Measurements from ENCODE around the gene ACRBP.
A peak's percentile ranks its signal among the peaks of the same experiment; 100 is the strongest.

The ACRBP gene

DNA sequence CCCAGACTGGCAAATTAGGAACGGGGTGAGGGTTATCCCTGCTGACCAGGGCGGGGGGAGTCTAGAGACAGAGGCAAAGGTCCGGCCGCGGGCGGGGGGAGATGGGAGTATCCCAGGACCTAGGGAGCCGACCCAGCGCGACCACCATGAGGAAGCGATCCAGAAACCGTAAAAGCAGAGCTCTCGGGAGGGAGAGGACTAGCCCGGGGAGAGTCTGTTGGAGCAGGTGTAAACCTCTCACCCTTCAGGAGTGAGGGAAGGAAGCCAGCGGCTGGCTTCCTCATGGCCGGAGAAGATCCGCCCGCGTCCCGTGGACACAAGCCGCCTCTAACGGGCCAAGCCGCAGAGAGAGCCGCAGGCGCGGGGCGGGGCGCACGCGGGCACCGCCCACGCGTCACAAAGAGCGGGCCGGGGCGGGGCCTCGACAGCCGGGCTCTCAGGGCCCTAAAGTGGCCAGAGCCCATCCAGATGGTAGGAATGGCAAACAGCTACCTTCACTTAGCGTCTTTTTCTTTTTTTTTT is at the start of gene ACRBP:
Gene ACRBP (minus strand): TSS at position 350 of the 522 bp plus-strand sequence. CDS start 66 bp downstream, at position 284.
- no peak for DNase-seq (ENCODE audit: low spot score)

DNA sequence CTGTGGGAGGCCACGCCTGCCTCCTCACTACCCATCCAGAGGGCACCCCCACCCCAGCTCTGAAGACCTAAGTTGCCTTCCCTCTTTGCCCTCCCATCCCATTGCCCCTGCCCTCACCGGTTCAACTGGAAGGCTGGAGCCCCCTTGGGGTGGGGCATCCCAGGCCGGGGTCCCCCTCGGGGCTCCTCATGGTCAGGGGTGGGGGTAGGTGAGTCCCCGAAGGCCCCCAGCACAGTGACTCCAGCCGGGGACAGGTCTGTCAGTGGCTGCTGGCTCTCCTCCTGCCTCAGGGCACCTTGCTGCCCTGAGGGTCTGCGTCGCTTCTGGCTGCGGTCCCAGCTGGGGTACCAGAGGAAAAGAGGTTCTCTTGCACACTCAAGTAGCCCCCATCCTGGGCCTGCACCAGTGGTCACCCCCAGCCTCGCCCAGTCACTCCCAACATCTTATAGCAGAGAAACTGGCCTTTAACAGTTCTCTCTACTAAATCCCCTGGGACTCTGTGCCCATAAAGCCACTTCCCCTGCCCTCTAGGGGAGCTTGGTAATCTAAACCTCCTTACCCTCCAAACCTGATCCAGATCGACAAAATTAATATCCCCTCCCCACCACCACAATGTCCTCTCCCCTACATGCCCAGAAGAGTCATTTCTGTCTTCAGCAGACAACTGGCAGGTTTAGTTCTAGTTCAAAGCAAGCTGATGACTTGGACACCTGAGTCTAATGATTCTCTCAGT is 48.2 kb upstream of the ACRBP start:
- peak; percentile 50 for DNase-seq (ENCODE audit: low spot score)

DNA sequence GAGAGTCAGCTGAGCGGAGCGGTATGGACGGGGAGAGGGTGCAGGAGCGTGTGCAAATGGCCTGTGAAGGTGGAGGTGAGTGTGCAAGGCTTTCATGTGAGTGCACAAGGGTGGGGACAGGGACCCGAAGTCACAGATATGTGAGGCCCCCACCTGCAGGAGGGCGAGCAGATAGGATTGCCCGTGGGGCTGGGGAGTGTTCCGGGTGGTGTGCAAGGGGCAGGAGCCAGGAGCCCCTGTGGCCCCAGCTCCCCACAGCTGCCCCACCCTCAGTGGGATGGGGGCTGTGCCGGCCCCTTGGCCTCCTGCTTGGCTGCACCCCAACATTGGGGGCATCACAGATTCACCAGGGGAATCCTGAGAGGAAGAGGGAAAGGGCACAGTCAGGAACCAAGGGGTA is 47.5 kb upstream of the ACRBP start:
- DNase-seq (ENCODE audit: low spot score), result no peak

DNA sequence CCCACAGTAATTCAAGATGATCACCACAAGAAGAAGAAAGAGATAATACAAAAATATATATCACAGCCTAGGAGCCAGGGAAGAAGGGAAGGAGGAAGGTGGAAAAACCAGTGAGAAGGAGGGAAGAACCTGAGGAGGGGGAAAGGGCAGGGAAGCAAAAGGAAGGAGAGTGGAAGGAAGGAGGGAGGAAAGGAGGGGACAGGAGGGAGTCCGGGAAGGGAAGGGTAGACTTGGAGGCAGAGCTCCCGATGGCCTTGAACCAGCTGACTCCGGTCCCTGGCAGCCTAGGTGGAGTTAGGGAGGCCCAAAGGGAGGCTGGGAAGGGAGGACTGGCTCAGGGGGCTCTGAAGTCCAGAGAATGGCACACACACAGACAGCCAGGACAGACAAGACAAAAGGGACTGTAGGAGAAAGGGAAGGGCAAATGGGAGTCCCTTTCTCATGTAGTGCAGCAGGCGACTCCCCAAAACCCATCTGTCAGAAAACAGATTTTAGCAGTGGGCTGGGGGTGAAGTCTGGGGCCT is 46.7 kb upstream of the ACRBP start:
- DNase-seq (ENCODE audit: low spot score), result no peak

DNA sequence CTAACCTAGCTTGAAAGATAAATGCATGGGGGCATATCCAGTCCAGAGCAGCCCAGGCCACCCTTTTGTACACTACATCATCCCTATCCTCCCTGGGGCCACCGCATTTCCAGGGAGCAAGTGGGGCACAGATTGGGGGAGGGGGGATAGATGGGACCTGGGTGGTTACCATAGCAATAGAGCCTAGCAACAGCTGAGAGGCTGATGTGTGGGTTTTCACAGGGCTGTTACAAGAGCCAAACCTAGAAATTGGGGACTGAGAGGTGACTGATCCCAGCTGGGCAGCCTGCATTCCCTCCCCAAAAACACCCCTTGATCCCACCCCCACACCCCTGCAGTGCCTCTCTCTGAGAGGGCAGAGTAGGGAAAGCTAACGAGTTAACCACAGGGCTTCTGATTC is 45.7 kb upstream of the ACRBP start:
- no peak for DNase-seq (ENCODE audit: low spot score)

DNA sequence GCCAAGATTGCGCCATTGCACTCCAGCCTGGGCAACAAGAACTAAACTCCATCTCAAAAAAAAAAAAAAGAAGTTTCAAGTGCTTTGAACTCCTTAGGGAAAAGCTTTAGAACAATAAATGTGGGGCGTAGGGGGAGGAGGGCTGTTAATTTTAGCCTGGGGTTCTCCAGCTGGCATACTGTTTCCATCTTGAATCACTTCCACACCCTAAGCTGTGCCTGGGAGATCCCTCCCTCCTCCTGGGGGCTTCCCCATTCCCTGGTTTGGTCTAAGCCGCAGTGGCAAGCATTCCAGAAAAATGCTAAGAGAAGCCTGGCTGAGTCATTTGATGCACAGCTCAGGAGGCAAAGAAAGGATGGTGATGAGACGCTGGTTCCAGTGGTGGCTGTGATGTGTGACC is 44.2 kb upstream of the ACRBP start:
- DNase-seq (ENCODE audit: low spot score), result no peak

DNA sequence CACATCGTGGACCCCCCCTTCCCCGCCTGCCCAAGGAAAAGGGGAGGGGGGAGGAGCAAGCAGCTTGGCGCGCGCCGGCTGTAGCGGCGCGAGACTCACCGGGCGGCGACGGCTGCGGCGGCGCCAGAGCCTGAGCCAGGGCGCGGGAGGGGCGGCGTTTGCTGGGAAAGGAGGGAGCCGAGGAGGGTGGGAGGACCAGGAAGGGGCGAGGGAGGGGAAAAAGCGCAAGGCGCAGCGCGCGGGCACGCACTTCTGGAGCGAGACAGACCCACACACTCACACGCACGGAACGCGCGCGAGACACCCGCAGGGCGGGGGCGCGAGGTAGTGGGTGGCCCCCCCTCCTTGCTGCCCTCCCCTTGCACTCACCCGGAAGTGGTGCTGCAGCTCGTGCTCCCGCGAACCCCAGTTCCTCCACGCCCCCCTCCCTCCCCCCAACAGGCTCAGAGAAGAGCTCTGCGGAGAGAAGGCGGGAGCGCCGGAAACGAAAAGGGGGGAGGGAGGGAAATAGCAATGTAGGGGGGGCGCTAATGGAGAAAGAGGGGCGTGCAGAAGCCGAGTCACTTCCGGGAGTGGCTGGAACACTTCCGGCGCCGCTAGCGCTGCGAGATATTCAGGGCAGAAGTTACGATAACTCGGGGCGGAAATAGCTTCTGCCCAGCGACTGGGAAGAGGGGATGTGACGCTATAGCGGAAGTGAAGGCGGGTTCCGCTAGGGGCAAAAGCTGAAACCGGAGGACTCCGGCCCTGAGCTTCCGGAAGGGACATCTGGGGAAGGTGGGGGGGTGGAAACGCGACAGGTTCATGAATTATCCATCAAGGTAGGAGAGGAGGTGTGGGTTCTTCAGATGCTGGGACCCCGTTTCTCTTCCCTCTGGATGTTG is 42.0 kb upstream of the ACRBP start, which contains the start of gene ZNF384:
Gene ZNF384 (minus strand): TSS at position 377 of the 884 bp plus-strand sequence. CDS start 9,855 bp downstream, outside the sequence.
- peak; percentile 99 for DNase-seq (ENCODE audit: low spot score)

DNA sequence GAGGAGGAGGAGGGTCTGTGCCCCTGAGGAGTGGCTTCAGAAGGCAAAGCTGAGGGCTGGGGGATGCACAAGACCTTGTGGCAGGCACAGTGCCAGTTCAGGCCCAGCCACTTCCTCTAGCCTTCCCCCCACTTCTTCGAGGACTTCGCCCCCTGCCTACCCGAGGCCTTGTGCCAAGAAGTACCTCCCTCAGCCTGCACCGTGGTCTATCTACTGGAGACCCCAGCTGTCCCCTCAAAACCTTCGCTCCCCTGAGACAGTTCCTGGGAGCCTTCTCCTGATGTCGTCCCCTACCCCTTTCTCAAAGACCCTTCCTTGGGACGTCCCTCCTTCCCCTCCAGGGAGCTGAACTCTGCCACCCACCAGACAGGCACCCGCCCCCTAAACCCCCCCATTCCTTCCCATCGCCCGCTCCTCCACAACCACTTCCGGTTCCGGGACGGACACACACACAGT is 41.3 kb upstream of the ACRBP start:
- DNase-seq (ENCODE audit: low spot score), result peak; percentile 82

DNA sequence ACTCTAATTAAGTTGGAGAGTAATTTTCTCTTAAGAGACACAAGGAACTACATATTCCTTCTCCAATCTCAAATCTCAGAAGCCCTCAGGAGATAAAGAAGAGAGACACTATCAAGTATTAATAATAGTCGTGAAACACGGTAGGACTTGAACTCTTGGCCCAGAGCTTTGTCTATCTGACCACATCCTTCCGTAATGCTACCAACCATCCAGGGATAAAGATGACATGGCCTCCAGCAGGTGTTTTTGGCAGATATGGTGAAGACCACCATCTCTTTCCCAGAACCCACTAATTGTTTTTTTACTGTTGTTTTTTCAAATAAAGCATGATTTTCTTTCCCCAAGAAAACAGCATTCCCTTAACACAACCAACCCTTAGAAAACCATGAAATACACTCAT is 38.6 kb upstream of the ACRBP start:
- DNase-seq (ENCODE audit: low spot score), result no peak

DNA sequence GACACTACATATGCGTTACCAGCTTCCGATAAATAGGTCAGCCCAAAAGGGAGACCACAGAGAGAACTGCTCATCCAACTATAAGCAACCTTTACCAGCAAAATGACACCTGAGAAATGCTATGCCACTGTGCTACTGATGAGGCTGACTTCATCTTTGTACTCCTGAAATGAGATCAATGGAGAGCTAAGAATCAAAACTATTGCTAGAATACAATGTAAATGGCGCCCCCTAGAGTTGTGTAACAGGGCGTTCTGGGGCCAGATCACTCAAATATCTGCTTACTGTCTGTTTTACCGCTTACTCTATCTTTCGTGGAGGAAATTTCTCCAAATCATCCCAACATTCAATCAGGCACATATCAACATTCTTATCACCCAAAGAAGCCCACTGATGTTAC is 37.4 kb upstream of the ACRBP start:
- peak; percentile 74 for DNase-seq (ENCODE audit: low spot score)

DNA sequence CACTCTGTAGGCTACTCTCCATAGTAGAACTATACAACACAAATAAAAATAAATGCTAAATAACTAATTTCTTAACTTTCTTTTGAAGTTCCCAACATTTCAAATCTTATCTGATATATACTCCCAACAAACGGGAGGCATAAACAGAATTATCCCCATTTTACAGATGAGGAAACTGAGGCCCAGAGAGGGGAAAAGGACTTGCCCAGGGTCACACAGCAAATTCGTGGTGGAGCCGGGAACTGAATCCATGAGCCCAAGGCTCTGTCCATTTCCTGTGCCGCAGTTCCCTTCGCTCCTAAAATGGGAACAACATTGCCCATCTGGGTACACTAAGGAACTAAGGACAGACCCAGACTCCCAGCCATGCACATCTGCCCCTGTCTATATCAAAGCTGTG is 29.7 kb upstream of the ACRBP start:
- DNase-seq (ENCODE audit: low spot score), result no peak

DNA sequence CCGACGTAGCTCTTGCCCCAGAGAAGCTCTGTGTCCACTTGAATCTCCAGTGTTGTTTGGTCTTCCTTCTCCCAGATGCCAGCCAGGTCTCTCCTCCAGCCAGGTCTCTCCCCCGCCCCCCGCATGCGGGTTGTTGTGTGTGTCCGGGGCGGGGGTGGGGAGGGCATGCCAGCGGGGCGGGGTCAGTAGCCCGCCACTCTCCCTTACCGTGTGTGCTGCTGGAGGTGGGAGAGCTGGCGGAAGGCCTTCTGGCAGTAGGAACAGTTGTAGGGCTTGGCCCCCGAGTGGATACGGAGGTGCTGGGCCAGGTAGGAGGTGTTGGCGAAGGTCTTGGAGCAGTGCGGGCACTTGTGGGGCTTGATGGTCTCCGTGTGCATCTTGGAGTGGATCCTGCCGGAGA is 24.9 kb upstream of the ACRBP start:
- DNase-seq (ENCODE audit: low spot score), result no peak

DNA sequence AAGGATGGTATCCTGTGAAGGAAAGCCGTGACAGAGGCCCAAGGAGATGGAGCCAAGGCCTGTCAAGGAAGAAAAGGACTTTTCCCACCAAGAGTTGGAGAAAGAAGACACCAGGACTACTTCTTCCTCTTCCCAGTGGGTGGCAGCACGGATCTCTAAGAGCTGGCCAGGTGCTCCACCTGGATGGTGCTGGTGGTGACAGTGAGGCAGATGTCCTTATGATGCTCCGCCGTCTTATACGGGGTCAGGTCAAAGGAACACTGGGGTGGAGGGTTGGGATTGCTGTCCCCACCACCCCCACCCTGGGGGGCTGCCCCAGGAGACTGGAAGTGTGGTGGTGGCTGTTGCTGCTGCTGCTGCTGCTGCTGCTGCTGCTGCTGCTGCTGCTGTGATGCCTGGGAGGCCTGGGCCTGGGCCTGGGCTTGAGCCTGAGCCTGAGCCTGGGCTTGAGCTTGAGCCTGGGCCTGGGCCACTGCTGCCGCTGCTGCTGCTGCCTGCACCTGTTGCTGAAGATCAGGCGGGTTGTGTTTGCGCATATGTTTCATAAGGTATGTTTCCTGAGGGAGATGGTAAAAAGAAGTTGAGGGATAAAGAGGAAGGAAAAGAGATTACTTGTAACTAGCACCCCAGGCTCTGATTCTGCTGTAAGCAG is 20.5 kb upstream of the ACRBP start:
- no peak for DNase-seq (ENCODE audit: low spot score)

DNA sequence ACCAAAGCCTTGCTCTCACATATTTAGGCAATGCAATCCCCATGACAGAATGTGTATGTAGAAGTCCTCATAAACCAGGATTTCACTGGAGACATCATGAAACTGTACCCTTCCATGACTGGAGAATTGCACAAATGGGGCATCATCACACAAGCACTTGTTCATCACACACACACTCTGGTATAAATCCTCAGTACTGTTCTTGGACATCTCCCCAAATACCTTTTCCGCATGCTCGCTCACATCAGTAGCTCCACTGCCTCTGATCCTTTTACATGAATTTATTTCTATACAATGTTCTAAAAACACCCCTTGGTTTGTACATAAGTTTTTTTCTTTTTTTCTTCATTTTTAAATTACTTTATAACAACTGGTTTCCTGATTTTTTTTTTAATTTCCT is 19.0 kb upstream of the ACRBP start:
- no peak for DNase-seq (ENCODE audit: low spot score)

DNA sequence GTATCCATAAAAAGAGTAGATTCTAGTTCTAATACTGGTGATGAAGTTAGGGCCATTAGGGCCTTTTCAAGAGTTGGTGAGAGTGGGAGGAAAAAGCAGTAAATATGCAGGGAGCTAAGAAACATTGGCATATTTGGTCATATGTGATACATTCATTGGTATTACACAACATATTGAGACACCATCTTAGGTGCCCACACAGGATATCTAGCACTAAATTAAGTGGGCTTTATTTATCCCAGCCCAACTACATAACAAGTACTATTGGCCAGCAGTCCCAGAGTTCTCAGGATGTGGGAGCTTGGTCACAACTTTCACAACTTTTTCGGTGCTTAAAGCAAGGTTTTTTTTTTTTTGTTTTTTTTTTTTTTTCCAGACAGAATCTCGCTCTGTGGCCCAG is 17.7 kb upstream of the ACRBP start:
- no peak for DNase-seq (ENCODE audit: low spot score)

DNA sequence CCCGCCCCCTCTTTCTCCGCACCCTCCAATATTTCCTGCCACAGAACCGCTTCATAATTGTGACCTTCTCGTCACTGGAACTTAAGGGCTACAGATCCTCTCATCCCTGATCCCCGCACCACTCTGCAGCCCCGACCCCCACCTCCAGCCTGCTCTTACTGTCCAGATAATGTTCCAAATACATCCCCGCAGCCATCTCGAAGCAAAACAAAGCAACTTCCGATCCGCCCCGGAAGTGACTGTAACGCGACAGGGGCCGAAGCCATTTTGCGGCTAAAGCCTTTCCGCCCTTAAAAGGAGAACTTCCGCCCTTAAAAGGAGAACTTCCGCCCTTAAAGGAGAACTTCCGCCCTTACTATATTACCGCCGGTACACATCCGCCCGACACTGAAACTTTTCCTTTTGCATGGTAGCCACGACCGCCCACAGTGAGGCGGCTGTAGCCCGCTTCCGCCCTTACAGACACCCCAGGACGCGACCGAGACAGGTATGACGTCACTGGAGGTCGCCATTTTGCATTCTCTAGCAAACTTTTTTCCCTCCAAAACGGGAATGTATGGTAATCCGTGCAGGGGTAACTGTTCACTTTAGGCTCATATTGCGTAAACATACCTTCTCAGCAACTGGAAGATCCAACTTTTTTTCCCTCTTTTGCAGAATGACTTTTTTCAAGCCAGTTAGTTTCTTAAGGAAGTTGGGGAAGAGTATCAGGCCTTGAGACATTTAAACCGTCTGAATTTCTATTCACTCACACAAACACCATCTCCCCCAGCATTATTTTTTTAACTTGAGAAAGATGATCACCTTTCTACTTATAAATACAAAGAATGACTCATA is 15.9 kb upstream of the ACRBP start, which contains the start of gene ING4:
Gene ING4 (minus strand): TSS at position 214 of the 837 bp plus-strand sequence. CDS start 18 bp downstream, at position 196.
- DNase-seq (ENCODE audit: low spot score), result peak; percentile 100

DNA sequence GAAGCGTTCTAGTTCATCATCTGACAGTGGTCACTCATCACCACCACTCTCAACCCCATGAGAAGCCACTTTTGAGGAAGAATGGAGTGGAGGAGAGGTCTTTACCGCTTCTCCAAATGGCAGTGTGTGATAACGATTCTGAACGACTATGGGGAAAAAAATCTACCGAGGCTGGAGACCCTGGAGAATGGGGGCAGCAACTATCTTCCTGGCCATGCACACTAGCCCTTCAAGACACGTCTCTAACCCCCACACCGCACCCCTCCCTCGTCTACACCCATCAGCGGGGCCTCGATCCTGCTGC is 15.3 kb upstream of the ACRBP start:
- DNase-seq (ENCODE audit: low spot score), result no peak

DNA sequence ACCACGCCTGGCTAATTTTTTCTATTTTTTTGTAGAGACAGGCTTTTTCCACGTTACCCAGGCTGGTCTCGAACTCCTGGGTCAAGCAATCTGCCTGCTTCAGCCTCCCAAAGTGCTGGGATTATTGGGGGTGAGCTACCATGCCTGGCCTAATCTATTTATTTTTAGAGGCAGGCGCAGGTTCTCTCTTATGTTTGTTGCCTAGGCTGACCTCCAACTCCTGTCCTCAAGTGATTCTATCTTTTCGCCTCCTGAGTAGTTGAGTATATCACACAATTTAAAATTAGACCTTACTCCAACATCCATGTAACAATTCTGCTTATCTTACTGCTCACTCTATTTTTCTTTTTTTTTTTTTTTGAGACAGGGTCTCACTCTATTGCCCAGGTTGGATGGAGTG is 6.8 kb upstream of the ACRBP start:
- DNase-seq (ENCODE audit: low spot score), result no peak

DNA sequence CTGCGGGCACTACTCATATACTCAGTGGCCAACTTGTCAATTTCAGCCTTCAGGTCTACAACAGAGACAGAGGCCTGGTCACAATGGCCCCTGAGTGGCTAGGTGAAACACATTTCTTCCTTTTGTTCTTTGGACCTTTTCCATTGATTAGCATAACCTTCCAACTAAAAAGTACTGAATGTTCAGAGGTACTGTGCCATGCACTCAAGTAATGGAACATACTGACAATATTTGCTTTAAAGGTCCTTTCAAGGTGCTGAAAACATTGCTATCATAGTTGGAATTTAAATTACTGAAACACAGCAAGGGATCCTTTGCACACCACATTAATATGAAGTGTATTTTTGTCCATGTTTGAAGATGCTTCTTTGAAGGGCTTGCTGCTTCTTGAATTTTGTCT is 6.1 kb upstream of the ACRBP start:
- no peak for DNase-seq (ENCODE audit: low spot score)

DNA sequence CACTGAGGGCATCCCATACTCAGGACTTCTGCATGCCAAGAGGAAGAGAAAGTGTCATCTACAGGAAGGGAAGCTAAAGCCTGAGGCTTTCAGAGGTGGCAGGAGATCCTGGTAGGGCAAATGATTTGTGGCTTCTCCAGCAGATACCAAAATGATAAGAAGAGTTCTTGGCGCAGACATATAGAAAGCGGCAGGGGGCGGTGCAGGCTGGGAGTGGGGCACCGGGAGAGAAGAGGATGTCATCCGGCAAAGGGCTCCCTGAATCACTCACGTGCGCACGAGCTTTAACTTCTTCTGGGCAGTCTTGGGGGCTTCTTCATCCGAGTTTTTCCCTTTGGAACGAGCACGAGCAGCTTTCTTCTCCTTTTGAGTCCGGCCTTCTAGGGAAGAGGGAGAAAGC is 5.2 kb upstream of the ACRBP start:
- no peak for DNase-seq (ENCODE audit: low spot score)

DNA sequence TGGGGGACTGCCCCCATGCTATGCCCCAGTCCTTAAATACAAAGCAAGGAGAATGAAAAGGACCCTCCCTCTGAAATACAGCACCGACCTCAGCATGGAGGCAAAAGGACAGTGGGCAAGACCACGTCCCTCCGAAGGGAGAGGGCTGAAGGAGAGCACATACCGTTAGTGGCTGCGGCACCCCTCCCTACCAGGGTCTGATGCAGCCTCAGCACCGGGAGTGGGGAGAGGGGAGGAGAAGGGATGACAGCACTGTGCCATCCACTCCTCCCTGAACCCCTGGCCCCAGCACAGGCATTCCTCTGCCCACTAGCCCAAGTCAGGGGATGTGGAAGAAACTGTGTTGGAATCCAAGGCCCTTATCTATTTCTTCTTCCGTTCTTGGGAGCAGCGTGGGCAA is 3.6 kb upstream of the ACRBP start:
- no peak for DNase-seq (ENCODE audit: low spot score)
